Neural progenitor cell (in vitro differentiated cells): ENCODE results near the gene FSTL4.

Experiments
- EZH2 ChIP-seq: fragments of 200-600 bp; sonication (generic); IDR thresholded peaks from 2 replicates; pipeline ENCODE4 v1.6.1; 2017; ENCODE audit warnings: antibody characterized with exemption, mild to moderate bottlenecking, moderate library complexity
- EZH2phosphoT487 ChIP-seq: fragments of 200-600 bp; sonication (generic); IDR thresholded peaks from 2 replicates; pipeline ENCODE4 v1.6.1; 2017; ENCODE audit warnings: antibody characterized with exemption
- TF ChIP-seq, protein P1 (sequence below): fragments of 200-600 bp; sonication (generic); IDR thresholded peaks from 2 replicates; pipeline ENCODE4 v1.5.1; 2017; ENCODE audit warnings: antibody characterized with exemption, mild to moderate bottlenecking

GRCh38 chr5:133203317-133204305 is 408.7 kb downstream of the FSTL4 start:
- TF ChIP-seq EZH2 (no peak), EZH2phosphoT487 (no peak)
- TF ChIP-seq, protein P1, sequence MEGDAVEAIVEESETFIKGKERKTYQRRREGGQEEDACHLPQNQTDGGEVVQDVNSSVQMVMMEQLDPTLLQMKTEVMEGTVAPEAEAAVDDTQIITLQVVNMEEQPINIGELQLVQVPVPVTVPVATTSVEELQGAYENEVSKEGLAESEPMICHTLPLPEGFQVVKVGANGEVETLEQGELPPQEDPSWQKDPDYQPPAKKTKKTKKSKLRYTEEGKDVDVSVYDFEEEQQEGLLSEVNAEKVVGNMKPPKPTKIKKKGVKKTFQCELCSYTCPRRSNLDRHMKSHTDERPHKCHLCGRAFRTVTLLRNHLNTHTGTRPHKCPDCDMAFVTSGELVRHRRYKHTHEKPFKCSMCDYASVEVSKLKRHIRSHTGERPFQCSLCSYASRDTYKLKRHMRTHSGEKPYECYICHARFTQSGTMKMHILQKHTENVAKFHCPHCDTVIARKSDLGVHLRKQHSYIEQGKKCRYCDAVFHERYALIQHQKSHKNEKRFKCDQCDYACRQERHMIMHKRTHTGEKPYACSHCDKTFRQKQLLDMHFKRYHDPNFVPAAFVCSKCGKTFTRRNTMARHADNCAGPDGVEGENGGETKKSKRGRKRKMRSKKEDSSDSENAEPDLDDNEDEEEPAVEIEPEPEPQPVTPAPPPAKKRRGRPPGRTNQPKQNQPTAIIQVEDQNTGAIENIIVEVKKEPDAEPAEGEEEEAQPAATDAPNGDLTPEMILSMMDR = no peak
